HG02588 (cell line): Measurements from ENCODE around the gene PRCC.

Source experiments
- ATAC-seq: cut with Tn5 transposase; IDR thresholded peaks from one replicate; pipeline ENCODE4 v1.9.1; 2021; ENCODE audit warnings: mild to moderate bottlenecking, moderate library complexity; ENCODE audit not compliant: unreplicated experiment

Gene PRCC

GRCh38 chr1:156794506-156795373 lies 27.4 kb downstream of the PRCC start:
- ATAC-seq: no peak

GRCh38 chr1:156795374-156795733 lies 28.0 kb downstream of the PRCC start:
- ATAC-seq: no peak

DNA sequence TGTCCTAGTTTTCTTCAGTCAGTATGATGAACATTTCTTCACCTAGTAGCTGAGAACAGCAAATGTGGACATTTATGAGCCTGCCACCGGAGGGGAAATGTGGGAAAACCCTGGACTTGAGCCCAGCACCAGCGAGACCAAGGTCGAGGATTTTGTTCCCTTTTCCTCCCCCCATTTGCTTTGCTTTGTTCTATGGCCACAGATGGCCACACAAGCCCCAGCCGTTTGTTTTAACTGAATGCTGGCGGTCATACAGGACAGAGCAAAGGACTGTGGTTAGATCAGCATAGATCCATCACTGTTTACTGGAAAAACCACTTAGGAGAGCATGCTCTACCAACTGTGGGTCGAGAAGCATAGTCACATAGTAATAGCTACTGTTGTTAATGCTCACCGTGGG lies 28.5 kb downstream of the PRCC start:
- no peak for ATAC-seq

DNA sequence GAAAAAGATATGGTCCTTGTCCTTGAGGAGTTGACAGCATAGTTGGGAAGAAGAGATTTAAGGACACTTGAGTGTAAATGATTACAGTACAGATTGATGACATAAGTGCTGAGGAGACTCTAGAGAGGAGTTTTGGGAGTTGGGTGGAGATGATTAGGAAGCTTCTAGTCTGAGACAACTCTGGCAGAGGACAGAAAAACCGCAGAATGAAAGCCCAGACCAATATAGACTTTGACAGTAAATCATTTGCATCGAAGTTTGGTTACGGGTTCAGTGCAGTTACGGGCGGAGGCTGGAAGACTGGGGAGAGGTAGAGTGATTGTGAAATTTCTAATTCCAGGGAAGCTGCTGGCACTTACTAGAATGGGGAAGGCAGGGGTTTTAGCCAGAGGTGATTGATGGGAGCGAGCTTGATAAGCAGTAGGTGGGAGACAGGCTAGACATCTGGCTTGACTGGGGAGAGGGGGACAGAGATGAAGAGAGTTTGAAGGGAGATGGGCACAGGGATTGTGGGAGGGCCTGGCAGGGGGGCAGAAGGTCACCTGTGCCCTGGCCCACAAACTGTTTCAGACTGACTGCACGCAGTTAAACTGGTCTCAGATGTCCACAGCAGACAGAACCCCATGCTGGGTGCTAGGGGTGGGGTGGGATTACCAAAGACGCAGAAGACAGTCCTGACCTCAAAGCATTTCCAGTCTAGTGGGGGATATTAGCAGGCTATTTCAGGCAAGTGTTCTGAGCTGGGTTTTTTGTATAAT lies 29.2 kb downstream of the PRCC start:
- ATAC-seq: no peak

DNA sequence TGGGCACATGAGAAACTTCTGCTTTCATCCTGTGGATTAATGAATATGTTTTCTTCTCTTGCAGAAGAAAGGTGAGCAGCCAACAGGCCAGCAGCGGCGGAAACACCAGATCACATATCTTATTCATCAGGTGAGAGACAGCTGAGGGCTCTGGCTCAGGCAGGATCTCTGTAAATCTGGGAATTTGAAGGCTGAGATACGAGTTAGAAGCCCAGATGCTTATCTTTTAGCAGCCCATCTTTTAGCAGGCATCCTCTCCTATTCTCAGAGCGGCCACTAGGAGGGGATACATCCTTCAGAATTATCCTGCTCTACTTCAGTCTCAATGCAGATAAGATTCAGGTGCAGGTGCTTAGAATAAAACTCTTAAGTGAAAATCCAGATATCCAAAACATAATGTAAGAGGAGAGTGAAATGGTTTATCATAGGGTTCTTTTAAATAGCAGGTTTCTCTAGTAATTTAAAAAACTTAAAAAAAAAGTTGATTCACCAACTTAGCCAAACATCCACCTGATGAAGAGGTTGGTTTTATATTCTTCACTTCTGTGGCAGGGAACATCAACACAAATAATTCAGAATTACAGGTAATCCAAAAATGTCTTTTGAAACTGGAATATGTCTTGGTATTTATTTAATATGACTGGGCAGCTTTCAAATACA lies 30.0 kb downstream of the PRCC start:
- no peak for ATAC-seq

DNA sequence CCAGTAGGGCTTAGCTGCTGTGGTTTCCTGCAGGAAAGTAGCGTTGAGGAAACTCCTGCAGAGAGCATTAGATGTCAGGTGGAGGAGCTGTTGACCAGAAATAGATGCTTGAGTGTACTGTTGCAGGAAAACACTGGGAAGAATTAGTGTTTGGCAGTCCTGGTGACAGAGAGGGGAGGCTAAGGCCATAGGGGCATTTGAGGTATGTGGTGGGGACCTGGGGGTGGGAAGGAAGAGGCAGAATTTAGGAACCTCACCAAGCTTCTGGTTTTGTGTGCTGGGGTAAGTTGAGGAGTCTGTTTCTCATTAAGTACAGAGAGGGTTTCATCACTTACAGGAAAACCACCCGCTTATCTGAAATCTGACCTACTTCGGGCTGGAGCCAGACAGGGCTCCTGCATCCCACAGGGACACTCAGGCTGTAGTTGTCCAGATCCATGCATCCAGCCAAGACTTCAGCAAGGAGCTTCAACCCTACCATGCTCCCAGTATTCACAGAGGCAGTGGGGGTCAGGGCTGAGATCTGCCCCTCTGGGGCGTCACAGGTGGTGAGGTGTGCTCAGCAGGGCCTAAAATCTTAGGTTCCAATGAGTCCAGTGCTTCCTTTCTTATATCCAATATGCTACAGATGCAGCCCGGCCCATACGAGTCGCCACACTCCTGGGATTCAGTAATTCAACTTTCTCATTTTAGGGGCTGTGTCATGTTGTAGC lies 34.2 kb downstream of the PRCC start:
- ATAC-seq: no peak

- ATAC-seq: no peak
These were observed 35.1 kb downstream of the PRCC start for GRCh38 chr1:156802421-156802935.

GRCh38 chr1:156803086-156803851 lies 35.9 kb downstream of the PRCC start:
- ATAC-seq: no peak

DNA sequence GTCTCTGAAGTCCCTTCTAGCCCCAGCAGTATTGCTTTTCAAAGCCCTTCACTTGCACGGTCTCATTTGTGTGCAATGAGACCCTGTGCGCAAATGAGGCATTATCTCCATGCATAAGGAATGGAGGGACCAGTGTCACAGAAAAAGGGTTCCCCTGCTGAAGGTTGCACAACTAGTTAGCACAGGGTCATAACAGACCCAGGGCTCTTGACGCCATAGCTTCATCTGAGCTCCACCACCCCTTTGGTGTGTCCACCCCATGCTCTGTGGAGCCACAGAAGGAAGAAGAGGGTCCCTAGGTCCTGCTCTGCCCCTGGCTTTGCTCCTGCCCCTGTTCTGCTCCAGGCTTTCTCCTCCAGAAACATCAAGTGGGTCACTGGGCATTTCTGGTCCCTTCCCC lies 36.7 kb downstream of the PRCC start:
- no peak for ATAC-seq

DNA sequence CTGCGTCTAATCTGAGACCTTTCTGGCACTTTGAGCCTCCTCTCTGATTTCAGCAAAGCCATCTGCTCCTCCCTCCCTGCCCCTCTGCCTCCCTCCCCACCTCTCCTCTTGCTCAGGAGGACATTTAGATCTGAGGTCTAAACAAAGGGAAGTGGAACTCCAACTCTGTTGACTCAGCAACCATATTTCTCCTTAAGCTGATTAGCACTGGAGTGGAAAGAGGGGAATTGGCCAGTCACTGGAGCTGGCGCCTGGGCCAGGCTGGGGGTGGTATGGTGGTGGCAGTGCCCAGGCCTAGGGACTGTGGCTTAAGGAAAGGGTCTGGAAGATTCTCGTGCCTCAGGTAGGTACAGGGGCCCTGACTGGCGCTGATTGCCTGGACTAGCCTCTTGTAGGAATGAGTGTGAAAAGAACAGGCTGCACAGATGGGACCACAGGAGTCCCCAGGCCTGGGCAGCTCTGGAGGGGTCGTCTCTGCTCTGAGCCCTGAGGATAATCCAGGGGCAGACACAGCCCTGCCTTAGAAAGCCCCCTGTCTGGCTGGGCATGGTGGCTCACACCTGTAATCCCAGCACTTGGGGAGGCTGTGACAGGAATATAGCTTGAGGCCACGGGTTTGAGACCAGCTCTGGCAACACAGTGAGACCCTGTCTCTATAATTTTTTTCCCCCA lies 37.4 kb downstream of the PRCC start:
- no peak for ATAC-seq

DNA sequence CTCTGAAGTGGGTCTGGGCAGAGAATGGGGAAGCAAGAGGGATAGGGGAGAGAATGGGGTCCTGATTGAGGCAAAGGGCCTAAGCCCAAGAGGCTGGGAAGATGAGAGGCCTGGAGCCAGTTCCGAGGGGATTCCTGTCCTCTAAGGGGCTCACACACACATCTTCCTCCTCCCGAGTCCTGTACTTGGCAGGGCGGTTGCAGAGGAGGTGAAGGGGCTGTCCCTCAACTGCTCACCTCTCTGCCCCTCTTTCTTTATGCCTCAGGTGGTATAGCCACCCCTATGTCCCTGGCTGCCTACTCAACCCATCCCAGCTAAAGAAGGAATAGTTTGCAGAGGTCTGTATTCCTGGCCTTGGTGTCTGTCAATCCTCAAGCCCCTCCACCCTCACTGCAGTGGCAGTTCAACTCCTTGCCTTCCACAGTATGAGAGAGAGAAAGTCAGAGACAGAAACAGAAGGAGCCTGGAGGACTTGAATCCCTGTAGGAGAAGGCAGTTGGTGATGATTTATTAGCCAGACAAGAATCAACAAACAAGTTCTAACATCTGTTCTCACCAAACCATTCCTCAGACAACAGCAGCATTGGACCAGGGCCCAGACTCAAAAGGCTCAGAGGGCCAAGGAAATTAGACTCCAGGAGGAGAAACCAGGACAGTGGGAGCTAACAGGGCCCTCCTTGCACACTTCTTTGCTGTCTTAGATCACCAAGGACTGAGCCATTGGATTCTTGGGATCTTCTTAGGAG lies 38.6 kb downstream of the PRCC start:
- no peak for ATAC-seq

DNA sequence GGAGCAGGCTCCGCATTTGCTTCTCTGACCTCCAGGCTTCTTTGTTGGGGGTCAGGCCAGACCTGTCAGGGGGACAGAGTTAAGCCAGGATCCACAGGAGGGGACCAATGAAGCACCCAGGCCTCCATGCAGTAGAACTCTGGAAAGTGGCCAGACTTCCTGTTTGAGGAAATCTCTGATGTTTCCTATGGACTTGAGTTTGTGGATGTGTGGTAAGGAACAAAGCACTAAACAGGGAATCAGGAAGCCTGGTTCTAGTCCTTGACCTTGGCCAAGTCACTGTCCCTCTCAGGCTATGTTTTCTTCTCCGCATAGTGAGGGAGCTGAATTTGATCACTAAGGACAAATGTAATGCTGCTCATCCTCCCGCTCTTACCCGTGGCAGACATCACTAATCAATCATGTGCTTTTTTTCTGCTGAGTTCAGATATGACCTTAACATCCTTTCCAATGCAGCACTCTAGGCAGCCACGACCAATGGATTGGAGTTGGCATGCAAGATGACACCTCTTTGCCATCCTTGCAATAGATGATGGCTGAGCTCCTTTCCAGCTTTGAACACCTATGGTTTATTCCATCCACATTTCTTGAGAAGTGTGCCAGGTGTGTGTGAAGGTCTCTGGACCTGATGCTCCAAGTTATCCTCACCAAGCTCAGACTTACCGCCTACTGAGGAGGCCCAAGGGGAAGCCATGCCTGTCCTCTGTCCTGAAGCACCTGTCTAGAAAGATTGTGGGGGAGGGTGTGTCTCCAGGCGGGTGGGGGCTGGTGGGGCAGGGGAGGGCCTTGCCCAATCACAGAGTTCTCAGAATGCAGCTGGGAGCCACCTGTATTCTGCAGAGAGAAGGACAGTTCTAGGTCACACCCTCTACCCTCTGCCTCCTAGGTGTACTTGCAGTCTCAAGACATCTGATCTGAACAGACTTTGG lies 39.4 kb downstream of the PRCC start:
- ATAC-seq: no peak

DNA sequence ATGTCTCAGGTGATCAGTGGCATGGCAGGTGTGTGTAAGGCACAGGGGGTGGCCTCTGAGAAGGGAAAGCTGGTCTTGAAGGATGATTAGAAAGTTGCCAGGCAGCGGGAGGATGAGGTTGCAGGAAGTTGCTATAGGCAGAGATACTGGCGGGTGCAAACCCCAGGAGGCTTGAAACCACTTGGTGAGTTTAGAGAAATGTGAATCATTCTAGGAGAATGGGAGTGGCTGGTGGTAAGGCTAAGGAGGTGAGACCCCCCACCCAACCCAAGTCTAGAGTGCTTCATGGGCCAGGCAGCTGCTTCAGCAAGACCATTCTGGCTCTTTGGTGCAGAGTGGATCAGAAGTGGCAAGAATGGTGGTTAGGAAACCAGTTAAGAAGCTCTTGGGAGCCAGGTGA lies 40.3 kb downstream of the PRCC start:
- no peak for ATAC-seq

DNA sequence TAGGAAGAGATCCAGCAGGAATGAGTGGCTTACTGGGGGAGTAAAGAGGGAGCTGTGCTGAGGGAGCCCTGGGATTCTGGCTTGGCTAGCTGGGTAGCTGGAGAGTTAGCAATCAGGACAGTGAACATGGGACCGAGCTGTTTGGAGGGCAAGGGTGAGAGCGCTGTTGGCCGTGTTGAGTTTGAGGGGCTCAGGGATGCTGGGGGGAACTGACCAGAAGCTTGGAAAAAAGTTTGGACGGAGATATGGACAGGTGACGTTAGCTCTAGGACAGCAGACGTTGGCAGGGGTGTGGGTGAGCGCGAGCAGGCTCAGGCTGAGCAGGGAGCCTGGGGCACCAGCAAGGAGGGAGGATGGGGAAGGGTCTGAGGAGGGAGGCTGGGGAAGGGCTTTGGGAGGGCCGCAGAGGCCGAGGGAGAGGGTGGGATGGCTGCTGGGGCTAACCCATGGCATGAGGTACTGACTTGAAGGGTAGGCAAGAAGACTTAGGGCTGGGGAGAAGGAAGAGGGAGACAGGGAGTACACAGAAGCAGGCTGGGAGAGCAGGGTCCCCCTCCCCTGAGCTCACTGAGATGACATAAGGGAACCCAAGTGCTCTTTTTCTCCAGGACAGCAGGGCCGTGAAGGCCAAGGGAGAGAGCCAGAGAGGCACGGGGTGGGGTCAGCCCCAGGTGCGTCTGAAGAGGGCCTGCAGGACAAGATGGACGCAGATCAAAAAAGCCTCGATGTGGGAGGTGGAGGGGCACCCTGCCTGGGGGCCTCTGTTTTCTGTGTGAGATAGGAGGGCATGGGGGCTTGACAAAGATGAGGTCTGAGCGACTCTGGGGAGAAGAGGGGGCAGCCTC lies 41.1 kb downstream of the PRCC start:
- ATAC-seq: no peak

- no peak for ATAC-seq
These were observed 41.9 kb downstream of the PRCC start for GRCh38 chr1:156809281-156809680.

DNA sequence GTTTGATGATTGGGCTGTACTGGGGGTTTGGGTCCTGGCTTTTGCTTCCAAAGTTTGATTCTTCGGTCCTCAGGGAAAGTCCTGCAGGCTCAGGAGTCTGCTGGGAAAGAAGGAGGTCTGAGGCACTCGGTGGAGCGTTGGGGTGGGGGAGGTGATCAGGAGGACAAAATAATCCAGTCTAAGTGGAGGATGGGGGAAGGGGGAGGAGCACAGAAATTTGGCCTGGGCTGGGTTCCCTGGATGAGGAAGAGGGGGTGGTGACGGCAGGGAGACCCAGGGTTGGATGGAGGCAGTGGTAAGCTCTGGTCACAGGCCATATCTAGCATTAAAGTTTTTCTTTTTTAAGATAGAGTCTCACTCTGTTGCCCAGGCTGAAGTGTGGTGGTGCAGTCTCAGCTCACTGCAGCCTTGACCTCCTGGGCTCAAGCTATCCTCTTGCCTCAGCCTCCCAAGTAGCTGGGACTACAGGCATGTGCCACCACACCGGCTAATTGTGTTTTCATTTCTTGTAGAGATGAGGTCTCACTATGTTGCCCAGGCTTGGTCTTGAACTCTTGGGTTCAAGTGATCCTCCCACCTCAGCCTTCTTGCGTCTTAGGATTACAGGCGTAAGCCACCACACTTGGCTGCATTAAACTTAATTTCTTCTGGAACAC lies 42.5 kb downstream of the PRCC start:
- no peak for ATAC-seq
